Measurements from ENCODE around the gene HUNK.

The HUNK gene

GRCh38 chr21:31898933-31899630 lies 26.3 kb downstream of the HUNK start:
- no peak for DNase-seq

GRCh38 chr21:31900121-31900895 lies 27.5 kb downstream of the HUNK start:
- DNase-seq: no peak

GRCh38 chr21:31901315-31901714 lies 28.5 kb downstream of the HUNK start:
- DNase-seq: no peak

GRCh38 chr21:31902438-31902837 lies 29.6 kb downstream of the HUNK start:
- no peak for DNase-seq

GRCh38 chr21:31903896-31904295 lies 31.1 kb downstream of the HUNK start:
- no peak for DNase-seq

GRCh38 chr21:31905503-31906451 lies 33.0 kb downstream of the HUNK start:
- DNase-seq: no peak

GRCh38 chr21:31908106-31909031 lies 35.5 kb downstream of the HUNK start:
- no peak for DNase-seq

- DNase-seq: no peak
Measured at GRCh38 chr21:31909153-31910073, 36.6 kb downstream of the HUNK start.

- DNase-seq: no peak
Measured at GRCh38 chr21:31910074-31910470, 37.3 kb downstream of the HUNK start.

GRCh38 chr21:31911138-31911907 lies 38.5 kb downstream of the HUNK start:
- DNase-seq: no peak

GRCh38 chr21:31912501-31912900 lies 39.7 kb downstream of the HUNK start:
- DNase-seq: no peak

- no peak for DNase-seq
Measured at GRCh38 chr21:31913182-31913608, 40.4 kb downstream of the HUNK start.

- no peak for DNase-seq
Measured at GRCh38 chr21:31914472-31914871, 41.7 kb downstream of the HUNK start.

GRCh38 chr21:31915566-31915965 lies 42.7 kb downstream of the HUNK start:
- DNase-seq: no peak

- DNase-seq: no peak
Measured at GRCh38 chr21:31917108-31917507, 44.3 kb downstream of the HUNK start.

- DNase-seq: no peak
Measured at GRCh38 chr21:31918250-31918775, 45.5 kb downstream of the HUNK start.

GRCh38 chr21:31920275-31920674 lies 47.5 kb downstream of the HUNK start:
- DNase-seq: no peak

GRCh38 chr21:31921079-31921478 lies 48.3 kb downstream of the HUNK start:
- DNase-seq: no peak

- no peak for DNase-seq
Measured at GRCh38 chr21:31922881-31923280, 50.1 kb downstream of the HUNK start.

- no peak for DNase-seq
Measured at GRCh38 chr21:31923756-31924155, 50.9 kb downstream of the HUNK start.

Measured in RPMI8226 (cell line).